Loucy (cell line): Measurements from ENCODE around the gene NDUFS1.

Source experiments
- H2AFZ ChIP-seq: fragments of 200-600 bp; sonication (generic); 2 replicates; pipeline ENCODE4 v1.6.0; 2016; ENCODE audit warnings: antibody characterized with exemption, mild to moderate bottlenecking, low read length, moderate library complexity
- H3F3A ChIP-seq: fragments of 200-600 bp; 2 replicates; pipeline ENCODE4 v1.6.0; 2016; ENCODE audit warnings: antibody characterized with exemption, low read depth, mild to moderate bottlenecking
- H3K27me3 ChIP-seq: fragments of 200-600 bp; sonication (generic); 2 replicates; pipeline ENCODE4 v1.6.1; 2014; ENCODE audit warnings: low read length, mild to moderate bottlenecking; ENCODE audit not compliant: insufficient read depth, poor library complexity, severe bottlenecking
- H3K36me3 ChIP-seq: fragments of 200-600 bp; sonication (generic); 2 replicates; pipeline ENCODE4 v1.6.1; 2016; ENCODE audit warnings: low read length; ENCODE audit not compliant: insufficient read depth
- H3K4me1 ChIP-seq: fragments of 200-600 bp; sonication (generic); 2 replicates; pipeline ENCODE4 v1.5.1; 2014; ENCODE audit warnings: low read length, mild to moderate bottlenecking; ENCODE audit not compliant: insufficient read depth, poor library complexity, severe bottlenecking
- H3K4me2 ChIP-seq: fragments of 200-600 bp; sonication (generic); 2 replicates; pipeline ENCODE4 v1.6.0; 2014; ENCODE audit warnings: antibody characterized with exemption, low read length, low read depth, mild to moderate bottlenecking; ENCODE audit not compliant: poor library complexity, severe bottlenecking
- H3K4me3 ChIP-seq: fragments of 200-600 bp; sonication (generic); 2 replicates; pipeline ENCODE4 v1.5.1; 2014; ENCODE audit warnings: low read length, mild to moderate bottlenecking, mixed read lengths; ENCODE audit not compliant: poor library complexity, severe bottlenecking
- H3K79me2 ChIP-seq: fragments of 200-600 bp; sonication (generic); 2 replicates; pipeline ENCODE4 v1.6.1; 2014; ENCODE audit warnings: low read length; ENCODE audit not compliant: insufficient read depth
- H3K9ac ChIP-seq: fragments of 200-600 bp; sonication (generic); 2 replicates; pipeline ENCODE4 v1.6.0; 2014; ENCODE audit warnings: mild to moderate bottlenecking, low read depth, low read length, moderate library complexity; ENCODE audit not compliant: poor library complexity, severe bottlenecking
- H3K9me2 ChIP-seq: fragments of 200-600 bp; sonication (generic); replicated peaks from 2 replicates; pipeline ENCODE4 v1.6.1; 2016; ENCODE audit warnings: low read depth, low read length, mixed read lengths
- H3K9me3 ChIP-seq: fragments of 200-600 bp; sonication (generic); 2 replicates; pipeline ENCODE4 v1.6.1; 2014; ENCODE audit warnings: mild to moderate bottlenecking, antibody characterized with exemption, low read length, low read depth; ENCODE audit not compliant: insufficient read depth
- H4K20me1 ChIP-seq: fragments of 200-600 bp; sonication (generic); 2 replicates; pipeline ENCODE4 v1.6.0; 2014; ENCODE audit warnings: antibody characterized with exemption, low read length, mild to moderate bottlenecking; ENCODE audit not compliant: insufficient read depth, poor library complexity, severe bottlenecking
- CTCF ChIP-seq: fragments of 200-600 bp; sonication (generic); conservative IDR thresholded peaks from 2 replicates; pipeline ENCODE4 v1.5.1; 2014; ENCODE audit warnings: mild to moderate bottlenecking, antibody characterized with exemption, low read length
- EZH2phosphoT487 ChIP-seq: fragments of 200-600 bp; IDR thresholded peaks from 2 replicates; pipeline ENCODE4 v1.6.1; 2018; ENCODE audit warnings: antibody characterized with exemption, mild to moderate bottlenecking, moderate library complexity, borderline replicate concordance

The NDUFS1 gene

GRCh38 chr2:206086716-206087350 lies 72.4 kb downstream of the NDUFS1 start:
- Histone ChIP-seq H3K79me2 (peaks cover 83% of the 10 kb centered on the region), H3K9me2 (no peaks in the 10 kb centered on the region), H3K4me1 (peaks cover 28% of the 10 kb centered on the region), H4K20me1 (peaks cover 18% of the 10 kb centered on the region), H3K36me3 (no peaks in the 10 kb centered on the region; the same call in 1 of the 2 replicates), H3K27me3 (no peaks in the 10 kb centered on the region), H3F3A (peaks cover 3% of the 10 kb centered on the region), H3K9me3 (no peaks in the 10 kb centered on the region), H2AFZ (no peak overlapping the region), H3K4me3 (peak overlapping the region; percentile 97), H3K9ac (peak overlapping the region; percentile 100), H3K4me2 (peak overlapping the region; percentile 69)
- TF ChIP-seq EZH2phosphoT487, result no peak
- no peak for TF ChIP-seq CTCF

DNA sequence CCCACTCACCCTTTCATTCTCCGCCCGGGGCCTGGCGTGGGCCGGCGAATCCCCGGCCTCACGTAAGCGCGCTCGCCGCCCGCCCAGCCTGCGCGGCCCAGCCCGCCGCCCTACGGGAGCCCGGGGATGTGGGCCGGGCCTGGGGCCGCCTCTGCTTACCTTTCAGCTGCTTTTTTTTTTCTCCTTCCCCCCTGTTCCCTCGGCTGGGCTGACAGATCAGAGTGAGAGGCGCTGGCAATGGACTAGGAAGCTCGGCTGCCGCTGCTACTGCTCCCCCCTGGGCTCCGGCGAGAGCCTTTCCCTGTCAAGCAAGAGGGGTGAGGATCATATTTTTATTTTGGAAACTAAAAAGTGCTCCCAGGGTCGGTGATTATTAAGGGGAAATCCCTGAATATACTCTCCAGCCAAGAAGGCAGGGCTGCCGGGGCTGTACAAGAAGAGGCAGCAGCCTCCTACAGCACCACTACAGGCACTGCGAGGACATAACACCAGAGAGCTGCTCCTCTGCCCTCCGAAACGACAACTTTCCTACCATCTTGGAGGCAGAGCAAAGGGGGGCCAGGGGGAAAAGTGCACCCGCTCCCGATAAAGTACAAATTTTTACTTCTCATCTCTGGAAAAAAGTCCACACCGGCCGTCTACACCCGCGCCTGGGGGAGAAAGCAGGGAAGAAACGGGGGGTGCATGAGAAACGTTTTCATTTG lies 73.3 kb downstream of the NDUFS1 start, which contains the start of gene INO80D:
TSS of gene INO80D (minus strand) at position 433 of the 704 bp plus-strand sequence. CDS start 23,158 bp downstream, outside the sequence.
- H3K9me2 ChIP-seq, result no peaks in the 10 kb centered on the region
- H3K4me3 ChIP-seq, result peak within 1 kb of the TSS; percentile 97
- H3K9ac ChIP-seq, result peak within 1 kb of the TSS; percentile 100
- H3K9me3 ChIP-seq, result no peaks in the 10 kb centered on the region
- H3K4me2 ChIP-seq, result peak within 1 kb of the TSS; percentile 98
- peaks cover 21% of the 10 kb centered on the region for H4K20me1 ChIP-seq
- H3K36me3 ChIP-seq, result no peaks in the 10 kb centered on the region; the same call in 1 of the 2 replicates
- peaks cover 33% of the 10 kb centered on the region for H3K4me1 ChIP-seq
- H3K27me3 ChIP-seq, result no peaks in the 10 kb centered on the region
- TF ChIP-seq EZH2phosphoT487 (no peak), CTCF (peak; percentile 64)
- H3F3A ChIP-seq, result peaks cover 3% of the 10 kb centered on the region
- peaks cover 88% of the 10 kb centered on the region for H3K79me2 ChIP-seq
- peak within 1 kb of the TSS; percentile 79 for H2AFZ ChIP-seq

- no peak for TF ChIP-seq CTCF
- TF ChIP-seq EZH2phosphoT487, result no peak
- Histone ChIP-seq H3K9me3 (no peaks in the 10 kb centered on the region), H3F3A (peaks cover 3% of the 10 kb centered on the region), H3K9me2 (no peaks in the 10 kb centered on the region), H4K20me1 (peaks cover 23% of the 10 kb centered on the region), H3K9ac (peak overlapping the region; percentile 100), H3K36me3 (no peaks in the 10 kb centered on the region; the same call in 1 of the 2 replicates), H3K4me1 (peaks cover 36% of the 10 kb centered on the region), H3K79me2 (peaks cover 86% of the 10 kb centered on the region), H3K27me3 (no peaks in the 10 kb centered on the region), H2AFZ (peak overlapping the region; percentile 79), H3K4me3 (peak overlapping the region; percentile 97), H3K4me2 (peak overlapping the region; percentile 98)
Observed at GRCh38 chr2:206084870-206085741, 74.1 kb downstream of the NDUFS1 start.
